Spleen (tissue), 11 donors: ENCODE results near the gene APP. TPM values are rescaled to one million over a fixed set of nuclear protein-coding genes. Genes with fewer than 3 reads are reported as not detected.
"Not testable (repeated sequence)": the region's sequence is repeated elsewhere in the genome, so short reads cannot be mapped to it uniquely, and the experiment has no call there.

Experiments
- DNase-seq: peaks from one replicate; pipeline ENCODE4 v3.0.0-alpha.2; 2020
- H3K27ac ChIP-seq, 8 donors: fragments of 200-600 bp; sonication (generic) in 7 of 8; 1 replicate in 4 of 8; 2 replicates in 4 of 8; pipeline versions ENCODE4 v1.5.0 to v1.8.0; 2016 to 2021; ENCODE audit warnings: inconsistent platforms in 4 of 8, mild to moderate bottlenecking in 4 of 8, moderate library complexity in 1 of 8
- H3K27me3 ChIP-seq, 7 donors: fragments of 200-600 bp; sonication (generic) in 6 of 7; replicated peaks in 1 of 7; 1 replicate in 4 of 7; 2 replicates in 3 of 7; pipeline versions ENCODE4 v1.5.0 to v1.8.0; 2016 to 2021; ENCODE audit warnings: inconsistent platforms in 3 of 7, mild to moderate bottlenecking in 1 of 7
- H3K36me3 ChIP-seq, 6 donors: fragments of 200-600 bp; sonication (generic) in 5 of 6; 1 replicate in 4 of 6; 2 replicates in 2 of 6; pipeline versions ENCODE4 v1.5.0 to v1.8.0; 2016 to 2021; ENCODE audit warnings: inconsistent platforms in 2 of 6
- H3K4me1 ChIP-seq, 6 donors: fragments of 200-600 bp; sonication (generic) in 5 of 6; 1 replicate in 3 of 6; 2 replicates in 3 of 6; pipeline versions ENCODE4 v1.5.0 to v1.8.0; 2016 to 2021; ENCODE audit warnings: inconsistent platforms in 3 of 6
- H3K4me3 ChIP-seq, 8 donors: fragments of 200-600 bp; sonication (generic) in 7 of 8; 1 replicate in 4 of 8; 2 replicates in 4 of 8; pipeline versions ENCODE4 v1.5.0 to v1.8.0; 2016 to 2021; ENCODE audit warnings: inconsistent platforms in 4 of 8, mild to moderate bottlenecking in 4 of 8, moderate library complexity in 2 of 8
- H3K9me3 ChIP-seq, 8 donors: fragments of 200-600 bp; sonication (generic) in 7 of 8; 1 replicate in 4 of 8; 2 replicates in 4 of 8; pipeline versions ENCODE4 v1.5.0 to v1.8.0; 2016 to 2021; ENCODE audit warnings: inconsistent platforms in 4 of 8
- POLR2A ChIP-seq, 3 donors: fragments of 450-650 bp; IDR thresholded peaks; one replicate each; pipeline ENCODE4 v1.5.1; 2017; ENCODE audit warnings: antibody characterized with exemption in 3 of 3, mild to moderate bottlenecking in 1 of 3
- POLR2AphosphoS5 ChIP-seq, 3 donors: sonication (generic); formaldehyde crosslinking; IDR thresholded peaks; one replicate each; pipeline ENCODE4 v1.5.1; 2017; ENCODE audit warnings: antibody characterized with exemption in 3 of 3
- WGBS, 5 donors: extraction: QIAGEN DNeasy Blood & Tissue Kit in 3 of 5; methylation state at CpG; one replicate each; pipeline versions ENCODE4 v1.1.5 to v1.1.7; 2013 to 2018; 5-methylcytosine and 5-hydroxymethylcytosine counted together
- intact Hi-C: fragments of 100-400 bp; cut with DNase I; formaldehyde crosslinking; loops from one replicate; pipeline ENCODE4 v1.15.0; 2023; ENCODE audit warnings: low total_unique reads
- polyA plus RNA-seq, 3 donors: library from polyadenylated mRNA; stranded (reverse); fragments of 200-250 nt; gene quantifications; one replicate each; pipeline ENCODE4 v1.2.1, GENCODE V29; 2013
- total RNA-seq, 7 donors: library from RNA; depleted of rRNA in 3 of 7; stranded (reverse); fragments of >200 nt in 3 of 7; fragmentation: NEBNext Ultra II Directional in 4 of 7; extraction: Animal tissue kit (Norgen Biotek cat#: 25700) in 4 of 7; gene quantifications; one replicate each; pipeline versions ENCODE4 v1.1.0 to v1.2.1, GENCODE V29; 2016 to 2021
- TF ChIP-seq, protein P1 (sequence below), 11 experiments: fragments of 200-600 bp in 7 of 11; fragments of 450-650 bp in 4 of 11; sonication (generic) in 4 of 11; IDR thresholded peaks in 8 of 11; conservative IDR thresholded peaks in 3 of 11; 1 replicate in 7 of 11; 2 replicates in 4 of 11; pipeline versions ENCODE4 v1.4.0 to v1.8.0; 2016 to 2021; ENCODE audit warnings: antibody characterized with exemption in 11 of 11, inconsistent platforms in 4 of 11, mild to moderate bottlenecking in 1 of 11
- donor health status: healthy with polysubstance abuse.
- donor health status: DM: no; HTN: no; CAD: no; lungs with moderate emphysema.
- donor health status: DM: no; HTN: no; CAD: no.
- donor health status: Bipolar disorder and iron deficiency.
- donor health status: healthy.
- donor health status: DM: no; HTN: no; CAD: no.
- donor health status: DM: yes; HTN: yes; CAD: no.

Gene APP
- total and polyA plus RNA-seq, 10 donors, result 25.3 to 398 (median 282) TPM

DNA sequence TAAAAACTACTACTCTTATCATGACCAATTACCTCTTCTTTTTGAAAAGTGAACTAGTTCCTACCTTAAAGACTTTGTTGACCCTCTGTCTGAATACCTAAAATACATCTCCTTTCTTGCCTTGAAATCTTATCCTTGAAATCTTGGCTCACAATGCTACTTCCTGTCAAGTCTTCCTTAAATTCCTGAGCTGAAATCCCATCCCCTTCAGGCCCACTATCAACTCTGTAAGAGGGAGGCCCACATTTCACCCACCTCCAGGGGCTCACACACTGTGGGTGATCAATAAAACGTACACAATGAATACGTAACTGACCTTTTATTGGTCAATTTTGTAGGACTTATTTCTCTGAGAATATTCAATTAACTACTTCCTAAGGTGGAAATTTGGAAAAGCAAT is 88.0 kb downstream of the APP start:
- Histone ChIP-seq H3K4me3 (no peak overlapping the region), H3K27ac (no peak overlapping the region), H3K27me3 (no peaks in the 10 kb centered on the region), H3K4me1 (peaks cover 0 to 9% (median 2%) of the 10 kb centered on the region in 6 donors), H3K9me3 (no peaks in the 10 kb centered on the region), H3K36me3 (peaks cover 0 to 4% (median 0%) of the 10 kb centered on the region in 6 donors)
- intact Hi-C loops, result no loop called here
- 81 to 93% (median 92%) methylated on average over 2 of the region's 2 CpGs for WGBS, 5 donors
- no peak for DNase-seq
- TF ChIP-seq, protein P1, sequence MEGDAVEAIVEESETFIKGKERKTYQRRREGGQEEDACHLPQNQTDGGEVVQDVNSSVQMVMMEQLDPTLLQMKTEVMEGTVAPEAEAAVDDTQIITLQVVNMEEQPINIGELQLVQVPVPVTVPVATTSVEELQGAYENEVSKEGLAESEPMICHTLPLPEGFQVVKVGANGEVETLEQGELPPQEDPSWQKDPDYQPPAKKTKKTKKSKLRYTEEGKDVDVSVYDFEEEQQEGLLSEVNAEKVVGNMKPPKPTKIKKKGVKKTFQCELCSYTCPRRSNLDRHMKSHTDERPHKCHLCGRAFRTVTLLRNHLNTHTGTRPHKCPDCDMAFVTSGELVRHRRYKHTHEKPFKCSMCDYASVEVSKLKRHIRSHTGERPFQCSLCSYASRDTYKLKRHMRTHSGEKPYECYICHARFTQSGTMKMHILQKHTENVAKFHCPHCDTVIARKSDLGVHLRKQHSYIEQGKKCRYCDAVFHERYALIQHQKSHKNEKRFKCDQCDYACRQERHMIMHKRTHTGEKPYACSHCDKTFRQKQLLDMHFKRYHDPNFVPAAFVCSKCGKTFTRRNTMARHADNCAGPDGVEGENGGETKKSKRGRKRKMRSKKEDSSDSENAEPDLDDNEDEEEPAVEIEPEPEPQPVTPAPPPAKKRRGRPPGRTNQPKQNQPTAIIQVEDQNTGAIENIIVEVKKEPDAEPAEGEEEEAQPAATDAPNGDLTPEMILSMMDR (IDR thresholded peaks at IDR 0.05 in 8 of 11, conservative IDR thresholded peaks at IDR 0.05 in 3 of 11), result no peak

DNA sequence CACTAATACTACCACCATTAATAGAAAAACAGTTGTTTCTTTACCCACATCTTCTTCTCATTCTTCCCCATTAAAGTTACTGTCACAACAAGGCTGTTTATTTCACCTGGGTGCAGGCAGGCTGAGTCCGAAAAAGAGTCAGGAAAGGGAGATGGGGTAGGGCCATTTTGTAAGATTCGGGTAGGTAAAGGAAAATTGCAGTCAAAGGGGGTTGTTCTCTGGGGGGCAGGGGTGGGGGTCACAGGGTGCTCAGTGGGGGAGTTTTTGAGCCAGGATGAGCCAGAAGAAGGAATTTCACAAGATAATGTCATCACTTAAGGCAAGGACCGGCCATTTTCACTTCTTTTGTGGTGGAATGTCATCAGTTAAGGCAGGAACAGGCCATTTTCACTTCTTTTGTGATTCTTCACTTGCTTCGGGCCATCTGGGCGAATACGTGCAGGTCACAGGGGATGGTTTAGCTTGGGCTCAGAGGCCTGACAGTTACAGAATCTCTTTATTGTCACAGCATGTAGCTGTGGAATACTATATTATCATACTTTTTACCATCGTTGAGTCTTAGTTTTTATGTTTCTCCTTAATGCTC is 89.3 kb downstream of the APP start:
- DNase-seq, H3K4me1 ChIP-seq, H3K9me3 ChIP-seq, H3K27me3 ChIP-seq, H3K4me3 ChIP-seq, H3K27ac ChIP-seq, H3K36me3 ChIP-seq, intact Hi-C loops: not testable (repeated sequence)
- 87 to 91% (median 89%) methylated on average over 7 of the region's 7 CpGs for WGBS, 5 donors

DNA sequence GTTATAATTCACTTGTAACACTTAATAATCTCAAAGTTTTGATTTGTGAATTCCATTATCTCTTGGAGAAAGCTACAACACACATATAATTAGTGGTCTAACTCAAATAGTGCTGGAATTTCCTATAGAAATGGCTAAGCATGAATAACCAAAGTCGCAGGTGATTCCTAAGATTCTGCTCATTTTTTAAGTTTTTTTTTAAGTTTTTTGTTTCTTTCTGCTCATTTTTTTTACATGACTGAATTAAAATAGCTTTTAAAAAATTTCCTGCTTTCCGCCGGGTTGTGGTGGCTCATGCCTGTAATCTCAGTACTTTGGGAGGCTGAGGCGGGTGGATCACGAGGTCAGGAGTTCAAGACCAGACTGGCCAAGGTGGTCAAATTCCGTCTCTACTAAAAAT is 90.4 kb downstream of the APP start:
- 92 to 98% (median 95%) methylated on average over 6 of the region's 6 CpGs for WGBS, 5 donors
- intact Hi-C loops, result no loop called here
- Histone ChIP-seq H3K27me3 (no peaks in the 10 kb centered on the region), H3K36me3 (no peaks in the 10 kb centered on the region), H3K4me3 (no peak overlapping the region), H3K4me1 (peaks cover 0 to 9% (median 2%) of the 10 kb centered on the region in 6 donors), H3K27ac (no peak overlapping the region), H3K9me3 (no peaks in the 10 kb centered on the region)
- TF ChIP-seq POLR2AphosphoS5 (IDR thresholded peaks at IDR 0.05) (no peak), POLR2A (IDR thresholded peaks at IDR 0.05) (no peak)
- TF ChIP-seq, protein P1 (IDR thresholded peaks at IDR 0.05 in 8 of 11, conservative IDR thresholded peaks at IDR 0.05 in 3 of 11), result no peak
- no peak for DNase-seq

DNA sequence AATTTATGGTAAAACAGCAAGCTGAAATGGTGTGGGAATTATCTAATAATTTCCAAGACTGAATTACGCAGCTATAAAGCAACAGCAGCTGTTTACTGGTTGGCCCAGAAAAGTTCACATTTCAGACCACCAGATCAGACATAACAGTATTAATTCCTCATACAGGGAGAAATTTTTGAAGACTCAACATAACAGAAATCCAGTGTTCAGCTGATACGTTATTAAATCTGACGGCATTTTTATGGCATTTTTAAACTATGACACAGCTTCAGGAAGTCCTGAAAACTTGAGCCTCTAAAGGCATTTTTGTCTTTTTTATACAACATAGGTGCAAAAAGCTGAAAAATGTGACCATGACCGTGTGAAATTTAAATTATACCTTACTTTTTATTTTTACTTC is 91.2 kb downstream of the APP start:
- Histone ChIP-seq H3K9me3 (no peaks in the 10 kb centered on the region), H3K27me3 (no peaks in the 10 kb centered on the region), H3K4me1 (peaks cover 0 to 9% (median 3%) of the 10 kb centered on the region in 6 donors), H3K27ac (no peak overlapping the region), H3K4me3 (no peak overlapping the region), H3K36me3 (no peaks in the 10 kb centered on the region)
- TF ChIP-seq, protein P1 (IDR thresholded peaks at IDR 0.05 in 8 of 11, conservative IDR thresholded peaks at IDR 0.05 in 3 of 11), result no peak
- TF ChIP-seq POLR2A (IDR thresholded peaks at IDR 0.05), result no peak
- TF ChIP-seq POLR2AphosphoS5 (IDR thresholded peaks at IDR 0.05), result no peak
- 86 to 92% (median 88%) methylated on average over 4 of the region's 4 CpGs for WGBS, 5 donors
- DNase-seq, result no peak
- intact Hi-C loops, result no loop called here

DNA sequence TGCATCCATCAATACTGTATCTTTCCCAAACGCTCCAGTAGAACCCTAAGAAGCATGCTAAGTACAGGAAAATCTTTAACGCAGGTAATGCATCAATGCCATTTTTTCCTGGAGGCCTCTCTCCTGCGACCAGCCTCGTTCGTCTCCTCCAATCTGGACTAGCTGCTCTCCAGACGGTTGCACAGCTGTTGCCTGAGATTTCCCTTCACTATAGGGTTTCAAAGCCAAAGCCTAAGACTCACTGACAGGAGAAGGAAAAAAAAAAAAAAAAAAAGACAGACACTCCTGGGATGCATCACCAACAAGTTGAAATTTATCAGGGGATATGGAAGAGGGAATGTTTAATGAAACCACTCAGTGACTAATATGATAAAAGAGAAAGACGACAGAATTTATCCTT is 93.0 kb downstream of the APP start:
- intact Hi-C loops, result no loop called here
- Histone ChIP-seq H3K27ac (no peak overlapping the region), H3K4me1 (peaks cover 0 to 8% (median 0%) of the 10 kb centered on the region in 6 donors), H3K9me3 (no peaks in the 10 kb centered on the region), H3K36me3 (no peaks in the 10 kb centered on the region), H3K27me3 (no peaks in the 10 kb centered on the region), H3K4me3 (no peak overlapping the region)
- DNase-seq, result no peak
- WGBS, 5 donors, result 85 to 94% (median 90%) methylated on average over 7 of the region's 7 CpGs
- TF ChIP-seq POLR2AphosphoS5 (IDR thresholded peaks at IDR 0.05) (no peak), POLR2A (IDR thresholded peaks at IDR 0.05) (no peak)
- TF ChIP-seq, protein P1 (IDR thresholded peaks at IDR 0.05 in 8 of 11, conservative IDR thresholded peaks at IDR 0.05 in 3 of 11), result no peak
